ENCODE measurements around the gene CADPS.
A peak's percentile ranks its signal among the peaks of the same experiment; 100 is the strongest.

DNA sequence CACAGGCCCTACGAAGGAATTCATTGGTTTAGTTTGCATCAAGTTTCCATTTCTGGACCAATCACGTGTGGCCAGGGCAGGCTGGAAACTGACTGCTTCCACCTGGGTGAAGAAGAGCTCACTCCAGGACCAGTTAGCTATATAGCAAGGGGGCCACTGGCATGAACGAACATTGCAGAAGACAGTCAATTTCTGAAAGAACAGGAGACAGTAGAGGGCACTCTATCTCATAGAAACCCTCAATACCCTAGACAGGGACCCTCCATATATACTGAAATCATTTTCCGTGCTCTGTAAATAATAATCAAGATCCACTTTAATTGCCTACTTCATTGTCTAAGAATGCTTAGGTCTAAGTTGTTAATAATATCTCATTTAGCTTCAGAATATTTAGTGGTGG is 215.6 kb downstream of the CADPS start:
- TF ChIP-seq, protein P1, sequence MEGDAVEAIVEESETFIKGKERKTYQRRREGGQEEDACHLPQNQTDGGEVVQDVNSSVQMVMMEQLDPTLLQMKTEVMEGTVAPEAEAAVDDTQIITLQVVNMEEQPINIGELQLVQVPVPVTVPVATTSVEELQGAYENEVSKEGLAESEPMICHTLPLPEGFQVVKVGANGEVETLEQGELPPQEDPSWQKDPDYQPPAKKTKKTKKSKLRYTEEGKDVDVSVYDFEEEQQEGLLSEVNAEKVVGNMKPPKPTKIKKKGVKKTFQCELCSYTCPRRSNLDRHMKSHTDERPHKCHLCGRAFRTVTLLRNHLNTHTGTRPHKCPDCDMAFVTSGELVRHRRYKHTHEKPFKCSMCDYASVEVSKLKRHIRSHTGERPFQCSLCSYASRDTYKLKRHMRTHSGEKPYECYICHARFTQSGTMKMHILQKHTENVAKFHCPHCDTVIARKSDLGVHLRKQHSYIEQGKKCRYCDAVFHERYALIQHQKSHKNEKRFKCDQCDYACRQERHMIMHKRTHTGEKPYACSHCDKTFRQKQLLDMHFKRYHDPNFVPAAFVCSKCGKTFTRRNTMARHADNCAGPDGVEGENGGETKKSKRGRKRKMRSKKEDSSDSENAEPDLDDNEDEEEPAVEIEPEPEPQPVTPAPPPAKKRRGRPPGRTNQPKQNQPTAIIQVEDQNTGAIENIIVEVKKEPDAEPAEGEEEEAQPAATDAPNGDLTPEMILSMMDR (conservative IDR thresholded peaks at IDR 0.05; ENCODE audit: low read depth, low read length): peak; percentile 30; the same call in 1 of the 2 replicates
- TF ChIP-seq EZH2phosphoT487 (IDR thresholded peaks at IDR 0.05; ENCODE audit: borderline replicate concordance, low read length) (no peak), EZH2 (IDR thresholded peaks at IDR 0.05; ENCODE audit: low read length, unreplicated experiment) (no peak)
